Activated CD4-positive, CD25-positive, alpha-beta regulatory T cell (primary cell): ENCODE results near the gene PLCD1.

Experiments used
- DNase-seq, 4 experiments: peaks; one replicate each; lab custom pipeline; 2025; lab: John Stamatoyannopoulos, UW

Gene PLCD1

GRCh38 chr3:37964146-37964545 lies 65.3 kb downstream of the PLCD1 start:
- no peak for DNase-seq

DNA sequence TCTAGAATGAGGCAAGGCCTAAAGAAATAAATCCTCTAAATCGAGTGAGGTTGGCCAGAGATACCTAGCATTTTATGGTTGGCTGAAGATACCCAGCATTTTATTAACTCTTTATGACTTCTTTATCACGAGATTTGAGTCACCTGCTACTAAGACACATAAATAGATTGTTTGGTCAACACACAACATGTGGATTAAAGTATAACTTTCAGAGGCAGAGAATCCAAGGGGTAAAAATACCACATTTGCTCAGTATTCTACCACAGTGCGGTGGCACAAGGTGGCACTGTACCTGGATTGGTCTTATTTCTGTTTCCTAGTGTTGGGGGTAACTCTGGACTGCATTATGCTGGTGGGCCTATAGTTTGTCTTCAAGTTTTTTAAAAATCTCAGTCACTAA lies 65.8 kb downstream of the PLCD1 start:
- DNase-seq = no peak

DNA sequence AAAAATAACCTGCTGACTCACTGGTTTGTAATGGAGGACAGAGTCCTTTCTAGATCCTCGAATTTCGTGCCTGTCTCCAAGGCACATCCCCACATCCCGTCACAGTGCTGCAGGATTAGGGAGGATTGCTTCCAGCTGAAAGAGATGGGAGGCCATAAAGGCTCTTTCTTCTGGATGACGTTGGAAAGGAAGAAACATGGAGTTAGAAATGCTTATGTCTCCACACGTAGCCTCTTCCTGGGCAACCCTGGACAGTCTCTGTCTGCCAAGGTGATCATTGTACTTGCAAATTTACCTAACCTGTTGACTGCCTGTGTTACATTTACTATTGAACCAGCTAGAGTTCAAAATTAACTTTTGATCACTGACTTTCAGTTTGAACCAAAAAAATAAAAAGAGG lies 66.4 kb downstream of the PLCD1 start:
- no peak for DNase-seq

DNA sequence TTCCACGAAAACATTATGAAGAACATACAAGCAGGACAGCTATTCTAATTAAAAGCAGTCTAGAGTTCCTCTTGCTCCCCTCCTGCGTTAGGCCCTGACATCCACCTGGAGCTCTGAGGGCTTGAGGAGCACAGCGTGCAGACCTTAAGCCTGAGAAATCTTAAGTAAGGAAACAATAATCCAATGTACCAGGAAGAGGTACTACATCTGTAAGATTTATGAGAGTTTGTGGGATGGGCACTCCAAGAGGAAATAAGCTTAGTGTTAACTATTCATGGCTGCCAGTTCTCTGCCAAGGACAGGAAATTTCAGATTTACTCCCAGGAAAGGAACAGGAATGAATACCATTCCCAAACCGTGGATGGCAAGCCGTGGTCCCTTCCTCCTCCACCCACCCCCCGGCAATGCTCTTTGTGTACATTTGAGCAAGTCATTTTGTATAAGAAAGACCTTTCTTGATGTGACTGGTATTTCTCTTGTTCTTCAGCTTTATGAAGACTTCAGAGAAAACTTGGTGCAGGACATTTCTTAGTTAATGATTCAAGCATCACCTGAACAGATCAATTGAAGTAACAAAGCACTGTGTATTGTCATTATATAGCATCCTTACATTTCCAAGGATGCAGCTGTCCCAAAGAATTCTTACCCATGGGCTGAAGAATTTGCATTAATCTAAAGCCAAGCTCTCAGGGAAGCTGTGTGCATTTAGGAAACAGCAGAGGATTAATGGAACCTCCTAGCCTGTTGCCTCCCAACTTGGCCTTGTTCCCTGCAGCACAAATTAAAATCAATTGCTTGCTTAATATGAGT lies 67.6 kb downstream of the PLCD1 start:
- no peak for DNase-seq

- DNase-seq = no peak
Measured at GRCh38 chr3:37957539-37957936, 71.9 kb downstream of the PLCD1 start.
